Measurements from ENCODE around the gene PBX3. TPM values are rescaled to one million over a fixed set of nuclear protein-coding genes. Genes with fewer than 3 reads are reported as not detected.

Gene PBX3
- total RNA-seq, 1 donor from 2014 or later: 11.0 TPM

DNA sequence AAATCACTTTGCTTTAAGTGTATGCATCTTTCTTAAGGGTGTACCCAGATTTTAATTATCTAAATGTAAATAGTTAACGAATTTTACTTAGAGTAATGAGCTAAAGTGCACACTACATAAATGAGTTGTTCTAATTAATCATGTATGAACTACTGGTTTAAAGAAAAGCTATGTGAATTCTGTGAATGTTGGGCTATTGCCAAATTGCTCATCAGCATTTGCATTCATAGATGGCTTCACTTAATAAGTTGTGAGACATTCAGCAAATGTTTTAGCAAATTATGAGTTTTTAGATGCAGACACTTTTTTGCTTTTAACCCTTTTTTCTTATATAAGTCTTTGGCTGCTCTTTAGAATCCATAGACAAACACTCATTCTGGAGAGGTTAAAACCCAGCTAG is 175.7 kb downstream of the PBX3 start:
- TF ChIP-seq, protein P1, sequence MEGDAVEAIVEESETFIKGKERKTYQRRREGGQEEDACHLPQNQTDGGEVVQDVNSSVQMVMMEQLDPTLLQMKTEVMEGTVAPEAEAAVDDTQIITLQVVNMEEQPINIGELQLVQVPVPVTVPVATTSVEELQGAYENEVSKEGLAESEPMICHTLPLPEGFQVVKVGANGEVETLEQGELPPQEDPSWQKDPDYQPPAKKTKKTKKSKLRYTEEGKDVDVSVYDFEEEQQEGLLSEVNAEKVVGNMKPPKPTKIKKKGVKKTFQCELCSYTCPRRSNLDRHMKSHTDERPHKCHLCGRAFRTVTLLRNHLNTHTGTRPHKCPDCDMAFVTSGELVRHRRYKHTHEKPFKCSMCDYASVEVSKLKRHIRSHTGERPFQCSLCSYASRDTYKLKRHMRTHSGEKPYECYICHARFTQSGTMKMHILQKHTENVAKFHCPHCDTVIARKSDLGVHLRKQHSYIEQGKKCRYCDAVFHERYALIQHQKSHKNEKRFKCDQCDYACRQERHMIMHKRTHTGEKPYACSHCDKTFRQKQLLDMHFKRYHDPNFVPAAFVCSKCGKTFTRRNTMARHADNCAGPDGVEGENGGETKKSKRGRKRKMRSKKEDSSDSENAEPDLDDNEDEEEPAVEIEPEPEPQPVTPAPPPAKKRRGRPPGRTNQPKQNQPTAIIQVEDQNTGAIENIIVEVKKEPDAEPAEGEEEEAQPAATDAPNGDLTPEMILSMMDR (conservative IDR thresholded peaks at IDR 0.05; ENCODE audit: low read depth, low read length): no peak
- no peak overlapping the region for H3K4me3 ChIP-seq (ENCODE audit: low read depth, low read length)
- no peak for DNase-seq (ENCODE audit: low read depth)

DNA sequence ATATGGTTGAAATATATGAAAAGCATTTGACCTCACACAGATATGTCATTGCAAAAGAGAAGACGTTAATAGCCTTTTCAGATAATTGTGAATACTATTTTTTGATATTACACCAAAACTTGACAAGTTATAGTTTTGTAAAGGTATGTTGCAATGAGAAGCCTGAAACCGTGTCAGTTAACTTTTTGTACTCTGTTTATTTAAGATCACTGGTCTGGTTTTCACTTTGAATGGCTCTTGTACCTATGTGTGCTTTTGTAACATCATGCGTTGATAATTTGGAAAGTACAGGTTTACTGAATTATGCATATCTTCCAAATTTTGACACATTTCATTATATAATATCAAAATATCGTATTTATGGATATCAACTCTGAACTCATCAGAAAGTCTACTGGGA is 177.2 kb downstream of the PBX3 start:
- TF ChIP-seq, protein P1 (conservative IDR thresholded peaks at IDR 0.05; ENCODE audit: low read depth, low read length): no peak
- H3K4me3 ChIP-seq (ENCODE audit: low read depth, low read length): no peak overlapping the region
- no peak for DNase-seq (ENCODE audit: low read depth)

DNA sequence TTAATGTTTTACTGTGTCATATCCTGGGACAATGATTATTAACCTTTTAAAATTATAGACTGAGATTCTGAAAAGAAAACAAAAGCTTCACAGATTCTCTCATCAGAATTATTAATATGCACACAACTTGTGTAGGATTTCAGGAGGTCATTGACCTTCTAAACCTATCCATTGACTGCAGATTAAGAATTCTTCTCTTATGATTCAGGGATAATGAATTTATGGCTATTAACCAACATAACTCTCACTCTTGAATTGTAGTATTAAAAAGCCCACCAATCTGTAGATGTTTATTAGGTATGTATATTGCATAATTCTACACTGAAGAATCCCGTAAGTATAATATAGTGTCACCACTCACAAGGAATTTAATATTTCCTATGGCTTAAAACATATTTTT is 179.8 kb downstream of the PBX3 start:
- H3K4me3 ChIP-seq (ENCODE audit: low read depth, low read length): no peak overlapping the region
- TF ChIP-seq, protein P1 (conservative IDR thresholded peaks at IDR 0.05; ENCODE audit: low read depth, low read length): no peak
- DNase-seq (ENCODE audit: low read depth): no peak

DNA sequence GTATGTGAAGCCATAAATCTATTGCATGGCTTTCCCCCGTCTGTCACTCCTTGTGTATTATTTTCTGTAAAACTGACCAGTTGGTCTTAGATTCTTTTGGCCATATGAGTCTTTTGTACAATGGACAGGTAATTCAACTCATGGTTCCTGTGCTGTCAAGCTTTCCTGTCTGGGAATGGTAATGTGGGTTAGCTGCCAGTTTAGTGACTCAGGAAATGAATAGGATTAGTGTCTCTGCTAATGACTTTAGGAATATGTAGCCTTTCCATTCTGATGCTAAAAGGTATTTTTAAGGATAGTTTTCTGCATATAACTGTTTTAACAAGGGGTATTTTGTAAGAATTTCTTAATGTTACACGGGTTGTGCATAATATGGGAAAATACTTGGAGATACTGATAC is 182.7 kb downstream of the PBX3 start:
- no peak overlapping the region for H3K4me3 ChIP-seq (ENCODE audit: low read depth, low read length)
- no peak for DNase-seq (ENCODE audit: low read depth)
- TF ChIP-seq, protein P1 (conservative IDR thresholded peaks at IDR 0.05; ENCODE audit: low read depth, low read length): no peak

DNA sequence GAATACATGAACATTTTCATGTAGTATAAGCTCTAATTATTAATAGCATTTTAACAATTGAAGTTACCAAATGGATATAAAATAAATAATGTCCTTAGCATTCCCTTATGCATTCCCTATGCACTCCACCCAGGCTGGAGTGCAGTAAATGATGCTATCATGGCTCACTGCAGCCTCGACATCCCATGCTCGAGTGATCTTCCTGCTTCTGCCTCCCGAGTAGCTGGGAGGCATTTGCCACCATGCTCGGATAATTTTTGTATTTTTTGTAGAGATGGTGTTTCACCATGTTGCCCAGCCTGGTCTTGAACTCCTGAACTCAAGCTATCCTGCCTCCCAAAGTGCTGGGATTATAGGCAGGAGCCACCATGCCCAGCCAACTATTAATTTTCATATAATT is 184.0 kb downstream of the PBX3 start:
- H3K4me3 ChIP-seq (ENCODE audit: low read depth, low read length): no peak overlapping the region
- no peak for DNase-seq (ENCODE audit: low read depth)
- TF ChIP-seq, protein P1 (conservative IDR thresholded peaks at IDR 0.05; ENCODE audit: low read depth, low read length): no peak

DNA sequence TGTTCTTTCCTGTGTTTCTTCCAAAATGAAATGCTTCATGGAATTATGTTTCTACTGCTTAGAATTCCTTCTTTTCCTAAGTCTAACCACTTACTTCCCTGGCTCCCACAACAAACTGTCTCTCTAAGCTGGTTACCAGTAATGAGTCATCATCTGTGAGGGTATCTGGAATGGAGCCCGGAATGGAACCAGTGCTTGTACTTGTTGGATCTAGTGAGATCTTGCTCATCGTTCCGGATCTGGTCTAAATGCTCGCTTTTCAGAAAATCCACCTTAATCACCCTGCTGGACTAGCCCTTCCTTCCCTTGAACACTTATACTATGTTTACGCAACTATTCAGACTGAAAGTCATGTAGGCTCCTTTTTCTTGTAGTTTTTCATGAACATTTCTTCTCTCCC is 184.8 kb downstream of the PBX3 start:
- peak; percentile 94 for DNase-seq (ENCODE audit: low read depth)
- TF ChIP-seq, protein P1 (conservative IDR thresholded peaks at IDR 0.05; ENCODE audit: low read depth, low read length): no peak
- no peak overlapping the region for H3K4me3 ChIP-seq (ENCODE audit: low read depth, low read length)

DNA sequence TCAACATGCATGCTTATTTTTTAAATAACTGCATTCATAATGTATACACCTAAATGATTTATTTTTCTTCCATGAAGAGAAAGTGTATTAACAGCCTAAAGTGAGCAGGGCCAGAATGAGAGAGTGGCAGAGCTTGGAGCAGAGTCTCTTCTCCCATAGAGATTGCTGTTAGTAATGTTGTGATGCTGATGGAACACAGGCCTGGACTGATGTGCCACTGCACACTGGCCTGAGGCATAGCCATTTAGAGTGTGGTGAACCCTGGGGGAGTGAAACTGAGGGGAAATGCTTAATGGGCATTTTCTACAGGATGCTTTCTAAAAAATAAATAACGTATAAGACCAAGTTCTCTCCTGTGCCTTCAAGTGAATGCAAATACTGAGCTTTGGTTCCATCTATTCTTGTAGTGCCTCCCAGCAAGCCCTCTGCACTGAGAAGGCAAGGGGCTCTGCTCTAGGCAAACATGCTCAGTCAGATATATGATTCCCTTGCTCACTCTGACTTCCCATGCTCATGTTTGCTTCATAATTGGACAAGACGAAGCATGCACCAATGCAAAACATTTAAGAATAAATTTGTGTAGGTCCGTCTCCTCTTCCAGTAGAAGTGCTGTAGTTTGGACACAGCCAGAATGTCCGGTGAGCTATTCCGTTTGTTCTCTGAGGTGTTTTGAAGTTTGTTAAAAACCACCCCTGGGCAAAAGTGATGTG is 185.7 kb downstream of the PBX3 start:
- no peak for DNase-seq (ENCODE audit: low read depth)
- TF ChIP-seq, protein P1 (conservative IDR thresholded peaks at IDR 0.05; ENCODE audit: low read depth, low read length): no peak
- H3K4me3 ChIP-seq (ENCODE audit: low read depth, low read length): no peak overlapping the region

Measured in epithelial cell of proximal tubule (primary cell).